Smooth muscle cell (in vitro differentiated cells): Measurements from ENCODE around the gene AMMECR1. TPM values are rescaled to one million over a fixed set of nuclear protein-coding genes. Genes with fewer than 3 reads are reported as not detected.
A peak's percentile ranks its signal among the peaks of the same experiment; 100 is the strongest.

Experiments used
- DNase-seq: peaks from one replicate; lab custom pipeline; 2025; ENCODE audit not compliant: unreplicated experiment; lab: John Stamatoyannopoulos, UW
- H2AFZ ChIP-seq: fragments of 200-600 bp; sonication (generic); 2 replicates; pipeline ENCODE4 v1.6.0; 2016; ENCODE audit warnings: antibody characterized with exemption, low read depth, mild to moderate bottlenecking
- H3F3A ChIP-seq: fragments of 200-600 bp; sonication (generic); 2 replicates; pipeline ENCODE4 v1.6.0; 2017; ENCODE audit warnings: antibody characterized with exemption, low read depth
- H3K27ac ChIP-seq: fragments of 200-600 bp; sonication (generic); 2 replicates; pipeline ENCODE4 v1.5.1; 2016; ENCODE audit warnings: low read depth, mild to moderate bottlenecking
- H3K27me3 ChIP-seq: fragments of 200-600 bp; sonication (generic); 2 replicates; pipeline ENCODE4 v1.6.1; 2016; ENCODE audit warnings: low read depth, mild to moderate bottlenecking
- H3K36me3 ChIP-seq: fragments of 200-600 bp; sonication (generic); 2 replicates; pipeline ENCODE4 v1.5.1; 2016; ENCODE audit warnings: low read depth
- H3K4me1 ChIP-seq: fragments of 200-600 bp; sonication (generic); 2 replicates; pipeline ENCODE4 v1.5.1; 2016; ENCODE audit warnings: low read depth
- H3K4me2 ChIP-seq: fragments of 200-600 bp; sonication (generic); 2 replicates; pipeline ENCODE4 v1.6.0; 2016; ENCODE audit warnings: mild to moderate bottlenecking
- H3K4me3 ChIP-seq: fragments of 200-600 bp; sonication (generic); 2 replicates; pipeline ENCODE4 v1.5.1; 2016; ENCODE audit warnings: mild to moderate bottlenecking
- H3K79me2 ChIP-seq: fragments of 200-600 bp; sonication (generic); 2 replicates; pipeline ENCODE4 v1.6.0; 2016; ENCODE audit warnings: low read depth, mild to moderate bottlenecking
- H3K9ac ChIP-seq: fragments of 200-600 bp; sonication (generic); 2 replicates; pipeline ENCODE4 v1.6.0; 2016; ENCODE audit warnings: low read depth
- H3K9me3 ChIP-seq: fragments of 200-600 bp; sonication (generic); replicated peaks from 2 replicates; pipeline ENCODE4 v1.5.1; 2016; ENCODE audit warnings: low read depth
- H4K20me1 ChIP-seq: fragments of 200-600 bp; sonication (generic); 2 replicates; pipeline ENCODE4 v1.6.0; 2016; ENCODE audit warnings: low read depth
- WGBS: methylation state at CpG from one replicate; pipeline ENCODE4 v1.1.7; 2016; ENCODE audit warnings: low lambda C conversion rate; 5-methylcytosine and 5-hydroxymethylcytosine counted together
- polyA plus RNA-seq: library from polyadenylated mRNA; unstranded; fragments of >200 nt; fragmentation: Nextera tagmentation; extraction: Ambion mirVana; gene quantifications from 2 replicates; pipeline ENCODE4 v1.2.1, GENCODE V29; 2016
- total RNA-seq: library from RNA; depleted of rRNA; stranded (reverse); fragments of >200 nt; gene quantifications from 2 replicates; pipeline ENCODE4 v1.2.3, GENCODE V29; 2014
- TF ChIP-seq, protein P1 (sequence below): fragments of 200-600 bp; sonication (generic); IDR thresholded peaks from 2 replicates; pipeline ENCODE4 v1.5.1; 2017; ENCODE audit warnings: borderline replicate concordance, mild to moderate bottlenecking, antibody characterized with exemption; ENCODE audit not compliant: insufficient read depth, poor library complexity, severe bottlenecking

AMMECR1 gene
- total and polyA plus RNA-seq, 2 experiments from 2014 or later, result 5.5 to 19.6 TPM

- H3F3A ChIP-seq, result peaks cover 6% of the 10 kb centered on the region
- DNase-seq, result no peak
- WGBS, result 81% methylated on average over 2 of the region's 2 CpGs
- no peaks in the 10 kb centered on the region for H3K27me3 ChIP-seq
- no peak overlapping the region for H3K4me2 ChIP-seq
- no peaks in the 10 kb centered on the region for H4K20me1 ChIP-seq
- H3K9ac ChIP-seq, result no peak overlapping the region
- H3K79me2 ChIP-seq, result no peaks in the 10 kb centered on the region
- H3K4me1 ChIP-seq, result no peaks in the 10 kb centered on the region
- H3K9me3 ChIP-seq, result no peaks in the 10 kb centered on the region
- H3K27ac ChIP-seq, result peak overlapping the region; percentile 88
- peaks cover 4% of the 10 kb centered on the region for H3K36me3 ChIP-seq
- no peak overlapping the region for H3K4me3 ChIP-seq
- TF ChIP-seq, protein P1, sequence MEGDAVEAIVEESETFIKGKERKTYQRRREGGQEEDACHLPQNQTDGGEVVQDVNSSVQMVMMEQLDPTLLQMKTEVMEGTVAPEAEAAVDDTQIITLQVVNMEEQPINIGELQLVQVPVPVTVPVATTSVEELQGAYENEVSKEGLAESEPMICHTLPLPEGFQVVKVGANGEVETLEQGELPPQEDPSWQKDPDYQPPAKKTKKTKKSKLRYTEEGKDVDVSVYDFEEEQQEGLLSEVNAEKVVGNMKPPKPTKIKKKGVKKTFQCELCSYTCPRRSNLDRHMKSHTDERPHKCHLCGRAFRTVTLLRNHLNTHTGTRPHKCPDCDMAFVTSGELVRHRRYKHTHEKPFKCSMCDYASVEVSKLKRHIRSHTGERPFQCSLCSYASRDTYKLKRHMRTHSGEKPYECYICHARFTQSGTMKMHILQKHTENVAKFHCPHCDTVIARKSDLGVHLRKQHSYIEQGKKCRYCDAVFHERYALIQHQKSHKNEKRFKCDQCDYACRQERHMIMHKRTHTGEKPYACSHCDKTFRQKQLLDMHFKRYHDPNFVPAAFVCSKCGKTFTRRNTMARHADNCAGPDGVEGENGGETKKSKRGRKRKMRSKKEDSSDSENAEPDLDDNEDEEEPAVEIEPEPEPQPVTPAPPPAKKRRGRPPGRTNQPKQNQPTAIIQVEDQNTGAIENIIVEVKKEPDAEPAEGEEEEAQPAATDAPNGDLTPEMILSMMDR, result no peak
- H2AFZ ChIP-seq, result no peak overlapping the region
Measured at GRCh38 chrX:110183314-110183713, 134.6 kb downstream of the AMMECR1 start.

DNA sequence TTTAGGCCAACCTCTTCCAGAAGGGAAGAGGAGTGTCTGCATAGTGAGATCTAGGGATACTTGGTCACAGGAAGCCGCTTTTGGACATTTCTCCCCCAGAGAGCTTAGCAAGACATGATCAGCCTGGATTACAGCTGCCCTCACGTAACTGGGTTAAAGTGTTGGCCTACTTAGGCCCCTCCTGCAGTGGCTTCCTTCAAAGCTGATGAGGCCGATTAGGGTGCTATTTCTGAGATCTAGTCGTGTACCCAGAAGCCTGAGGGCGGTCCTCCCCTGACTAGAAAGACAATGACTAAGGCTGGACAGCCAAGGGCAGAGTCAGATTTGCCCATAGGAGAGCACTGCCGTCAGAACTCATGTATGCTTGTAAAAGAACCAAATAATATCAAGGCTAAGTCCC, 135.0 kb downstream of the AMMECR1 start:
- TF ChIP-seq, protein P1, result no peak
- Histone ChIP-seq H3K4me3 (no peak overlapping the region), H3K27ac (peak overlapping the region; percentile 88), H2AFZ (no peak overlapping the region), H3K9ac (peak overlapping the region; percentile 17), H3K9me3 (no peaks in the 10 kb centered on the region), H3K36me3 (peaks cover 4% of the 10 kb centered on the region), H3K4me1 (no peaks in the 10 kb centered on the region), H3K4me2 (no peak overlapping the region), H3K79me2 (no peaks in the 10 kb centered on the region), H4K20me1 (no peaks in the 10 kb centered on the region), H3K27me3 (no peaks in the 10 kb centered on the region), H3F3A (peaks cover 6% of the 10 kb centered on the region)
- WGBS, result 37% methylated on average over 6 of the region's 6 CpGs
- DNase-seq, result no peak

GRCh38 chrX:110182362-110182761, 135.5 kb downstream of the AMMECR1 start:
- no peaks in the 10 kb centered on the region for H3K4me1 ChIP-seq
- H3K27ac ChIP-seq, result peak overlapping the region; percentile 88
- H3K27me3 ChIP-seq, result no peaks in the 10 kb centered on the region
- no peak for DNase-seq
- 80% methylated on average over 1 of the region's 1 CpG for WGBS
- H3K9me3 ChIP-seq, result no peaks in the 10 kb centered on the region
- H2AFZ ChIP-seq, result no peak overlapping the region
- peaks cover 4% of the 10 kb centered on the region for H3K36me3 ChIP-seq
- peak overlapping the region; percentile 17 for H3K9ac ChIP-seq
- H4K20me1 ChIP-seq, result no peaks in the 10 kb centered on the region
- TF ChIP-seq, protein P1, result no peak
- H3F3A ChIP-seq, result peaks cover 6% of the 10 kb centered on the region
- H3K4me2 ChIP-seq, result peak overlapping the region; percentile 12
- H3K4me3 ChIP-seq, result no peak overlapping the region
- no peaks in the 10 kb centered on the region for H3K79me2 ChIP-seq

GRCh38 chrX:110181459-110182137, 136.3 kb downstream of the AMMECR1 start:
- H3K4me2 ChIP-seq, result peak overlapping the region; percentile 12
- no peaks in the 10 kb centered on the region for H3K27me3 ChIP-seq
- H3K9me3 ChIP-seq, result no peaks in the 10 kb centered on the region
- peak overlapping the region; percentile 16 for H3K9ac ChIP-seq
- H3F3A ChIP-seq, result peaks cover 6% of the 10 kb centered on the region
- no peaks in the 10 kb centered on the region for H4K20me1 ChIP-seq
- WGBS, result 75% methylated on average over 2 of the region's 2 CpGs
- DNase-seq, result no peak
- TF ChIP-seq, protein P1, result no peak
- H3K4me3 ChIP-seq, result no peak overlapping the region
- H3K27ac ChIP-seq, result peak overlapping the region; percentile 88
- H3K4me1 ChIP-seq, result no peaks in the 10 kb centered on the region
- H3K36me3 ChIP-seq, result peaks cover 3% of the 10 kb centered on the region
- no peaks in the 10 kb centered on the region for H3K79me2 ChIP-seq
- no peak overlapping the region for H2AFZ ChIP-seq
